Left ventricle myocardium inferior (tissue), 1 donor: ENCODE measurements around the gene POU2F1. TPM values are rescaled to one million over a fixed set of nuclear protein-coding genes. Genes with fewer than 3 reads are reported as not detected.

ENCODE experiments used
- DNase-seq: peaks from one replicate; pipeline ENCODE4 v3.0.0-alpha.2; 2020
- H3K27ac ChIP-seq: fragments of 200-600 bp; replicated peaks from 2 replicates; pipeline ENCODE4 v1.8.0; 2021
- H3K27me3 ChIP-seq: fragments of 200-600 bp; 2 replicates; pipeline ENCODE4 v1.8.0; 2021; ENCODE audit warnings: low read depth
- H3K36me3 ChIP-seq: fragments of 200-600 bp; 2 replicates; pipeline ENCODE4 v1.8.0; 2021
- H3K4me1 ChIP-seq: fragments of 200-600 bp; 2 replicates; pipeline ENCODE4 v1.8.0; 2021
- H3K4me3 ChIP-seq: fragments of 200-600 bp; 2 replicates; pipeline ENCODE4 v1.8.0; 2021; ENCODE audit warnings: mild to moderate bottlenecking, moderate library complexity
- H3K9me3 ChIP-seq: fragments of 200-600 bp; replicated peaks from 2 replicates; pipeline ENCODE4 v1.8.0; 2021
- CTCF ChIP-seq: fragments of 200-600 bp; IDR thresholded peaks from 2 replicates; pipeline ENCODE4 v1.8.0; 2021; ENCODE audit warnings: antibody characterized with exemption, mild to moderate bottlenecking, borderline replicate concordance
- intact Hi-C: fragments of 100-400 bp; cut with micrococcal nuclease; formaldehyde crosslinking; loops from one replicate; pipeline ENCODE4 v1.11.0; 2022
- total RNA-seq: library from RNA; stranded (reverse); fragmentation: NEBNext Ultra II Directional; extraction: Animal tissue kit (Norgen Biotek cat#: 25700); gene quantifications from one replicate; pipeline ENCODE4 v1.2.1, GENCODE V29; 2021
- donor health status: DM: no; HTN: yes; CAD: no; lungs with severe emphysema.

The POU2F1 gene
- total RNA-seq, 1 donor from 2014 or later = 7.5 TPM

DNA sequence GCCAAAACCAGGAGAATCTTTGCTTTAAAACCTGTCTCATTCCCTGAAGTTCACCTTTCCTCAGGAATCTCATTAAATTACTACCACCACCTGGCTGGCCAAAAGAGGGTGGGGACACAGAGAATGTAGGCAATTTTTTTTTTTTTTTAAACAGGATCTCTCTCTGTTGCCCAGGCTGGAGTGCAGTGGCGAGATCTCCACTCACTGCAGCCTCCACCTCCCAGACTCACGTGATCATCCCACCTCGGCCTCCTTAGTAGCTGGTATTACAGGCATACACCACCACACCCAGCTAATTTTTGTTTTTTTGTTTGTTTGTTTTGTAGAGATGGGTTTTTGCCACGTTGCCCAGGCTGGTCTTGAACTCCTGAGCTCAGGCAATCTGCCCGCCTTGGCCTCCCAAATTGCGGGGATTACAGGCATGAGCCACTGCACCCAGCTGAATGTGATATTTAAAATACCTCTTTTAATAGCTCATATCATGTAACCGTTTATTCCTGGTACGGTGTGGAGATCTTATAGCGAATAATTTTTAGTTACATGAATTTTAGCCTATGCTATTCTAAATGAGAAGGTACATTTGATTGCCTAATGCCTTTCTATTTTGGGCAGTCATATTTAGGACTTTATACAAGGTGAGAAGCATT is 84.5 kb downstream of the POU2F1 start:
- Histone ChIP-seq H3K27me3 (no peaks in the 10 kb centered on the region), H3K9me3 (no peaks in the 10 kb centered on the region), H3K4me3 (no peak overlapping the region), H3K36me3 (no peaks in the 10 kb centered on the region), H3K27ac (no peak overlapping the region), H3K4me1 (peaks cover 16% of the 10 kb centered on the region)
- no peak for DNase-seq
- no peak for TF ChIP-seq CTCF
- intact Hi-C loops = no loop called here

DNA sequence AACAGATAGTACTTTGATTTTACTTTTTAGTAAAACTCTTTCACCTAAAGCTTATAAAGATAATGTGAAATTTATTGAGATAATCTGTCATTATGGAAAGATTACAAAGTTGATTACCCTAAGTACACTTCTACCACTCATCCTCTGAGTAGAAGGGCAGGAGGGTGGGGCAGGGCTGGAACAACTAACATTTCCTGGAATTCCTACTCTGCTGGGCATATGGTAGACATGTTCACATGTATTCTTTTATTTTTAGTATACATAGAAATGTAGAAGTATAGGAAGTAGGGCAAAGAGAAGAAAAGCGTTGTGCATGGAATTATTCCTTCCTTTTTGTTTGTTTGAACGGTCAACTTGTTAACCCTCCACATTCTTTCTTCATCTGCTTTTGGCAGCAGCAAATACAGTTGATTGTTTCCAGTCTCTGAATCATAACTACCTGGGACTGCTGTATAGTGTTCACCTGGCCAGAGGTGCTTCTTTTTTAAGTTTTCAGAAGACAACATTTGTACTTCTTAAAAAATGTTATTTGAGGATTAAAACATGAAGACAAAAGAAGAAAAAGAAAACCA is 85.1 kb downstream of the POU2F1 start:
- H3K27ac ChIP-seq = no peak overlapping the region
- intact Hi-C loops = no loop called here
- no peaks in the 10 kb centered on the region for H3K9me3 ChIP-seq
- no peak overlapping the region for H3K4me3 ChIP-seq
- DNase-seq = no peak
- peaks cover 19% of the 10 kb centered on the region for H3K4me1 ChIP-seq
- H3K36me3 ChIP-seq = no peaks in the 10 kb centered on the region
- no peaks in the 10 kb centered on the region for H3K27me3 ChIP-seq
- TF ChIP-seq CTCF = no peak

- H3K27me3 ChIP-seq = no peaks in the 10 kb centered on the region
- peaks cover 12% of the 10 kb centered on the region for H3K4me1 ChIP-seq
- H3K9me3 ChIP-seq = no peaks in the 10 kb centered on the region
- no peak overlapping the region for H3K4me3 ChIP-seq
- H3K27ac ChIP-seq = no peak overlapping the region
- intact Hi-C loops = no loop called here
- no peak for DNase-seq
- TF ChIP-seq CTCF = no peak
- no peaks in the 10 kb centered on the region for H3K36me3 ChIP-seq
Observed at GRCh38 chr1:167310732-167311131, 90.0 kb downstream of the POU2F1 start.

DNA sequence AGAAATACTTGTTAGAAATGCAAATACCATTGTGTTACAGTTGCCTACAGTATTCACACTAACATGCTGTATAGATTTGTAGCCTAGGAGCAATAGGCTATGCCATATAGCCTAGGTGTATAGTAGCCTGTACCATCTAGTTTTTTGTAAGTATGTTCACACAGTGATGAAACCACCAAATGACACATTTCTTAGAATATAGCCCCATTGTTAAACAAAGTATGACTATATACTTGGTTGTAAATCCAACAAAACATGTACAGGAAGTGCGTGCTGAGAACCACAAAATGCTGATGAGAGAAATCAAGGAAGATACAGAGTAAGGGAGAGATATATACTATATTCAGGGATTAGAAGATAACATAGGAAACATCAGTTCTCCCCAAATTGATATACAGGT is 92.2 kb downstream of the POU2F1 start:
- Histone ChIP-seq H3K4me3 (no peak overlapping the region), H3K36me3 (peaks cover 8% of the 10 kb centered on the region), H3K27me3 (no peaks in the 10 kb centered on the region), H3K27ac (no peak overlapping the region), H3K4me1 (peaks cover 6% of the 10 kb centered on the region), H3K9me3 (peaks cover 18% of the 10 kb centered on the region)
- intact Hi-C loops = no loop called here
- DNase-seq = no peak
- no peak for TF ChIP-seq CTCF

DNA sequence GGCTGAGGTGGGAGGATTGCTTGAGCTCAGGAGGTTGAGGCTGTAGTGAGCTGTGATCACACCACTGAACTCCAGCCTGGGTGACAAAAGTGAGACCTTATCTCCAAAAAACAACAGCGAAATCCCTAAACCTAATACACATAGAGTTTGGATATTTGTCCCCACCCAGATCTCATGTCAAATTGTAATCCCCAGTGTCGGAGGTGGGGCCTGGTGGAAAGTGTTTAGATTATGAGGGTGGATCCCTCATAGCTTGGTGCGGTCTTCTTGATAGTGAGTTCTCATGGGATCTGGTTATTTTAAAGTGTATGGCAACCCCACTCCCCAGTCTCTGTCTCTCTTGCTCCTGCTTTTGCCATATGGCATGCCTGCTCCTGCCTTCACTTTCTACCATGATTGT is 94.0 kb downstream of the POU2F1 start:
- Histone ChIP-seq H3K4me3 (no peak overlapping the region), H3K27ac (no peak overlapping the region), H3K4me1 (peaks cover 6% of the 10 kb centered on the region), H3K36me3 (peaks cover 14% of the 10 kb centered on the region), H3K9me3 (peaks cover 24% of the 10 kb centered on the region), H3K27me3 (no peaks in the 10 kb centered on the region)
- DNase-seq = no peak
- intact Hi-C loops = no loop called here
- no peak for TF ChIP-seq CTCF
